K562 (cell line): ENCODE measurements around the gene SLC9A1. TPM values are rescaled to one million over a fixed set of nuclear protein-coding genes. Genes with fewer than 3 reads are reported as not detected.

ENCODE experiments used
- BHLHE40 ChIP-seq: IDR thresholded peaks from 2 replicates; pipeline ENCODE4 v1.6.1; 2011; ENCODE audit warnings: low read length, improper control_type of control experiment
- CHD4 ChIP-seq: fragments of 200-600 bp; sonication (generic); IDR thresholded peaks from 3 replicates; pipeline ENCODE4 v1.6.1; 2012; ENCODE audit warnings: low read depth, mild to moderate bottlenecking, mixed read lengths, low read length, inconsistent platforms; ENCODE audit not compliant: insufficient read depth, insufficient replicate concordance, poor library complexity, severe bottlenecking
- CREM ChIP-seq: IDR thresholded peaks from 2 replicates; pipeline ENCODE4 v1.6.1; 2014; ENCODE audit warnings: antibody characterized with exemption, low read depth
- DACH1 ChIP-seq: fragments of 450-650 bp; IDR thresholded peaks from 2 replicates; pipeline ENCODE4 v1.6.1; 2018; ENCODE audit not compliant: partially characterized antibody
- EHMT2 ChIP-seq: fragments of 450-650 bp; IDR thresholded peaks from 2 replicates; pipeline ENCODE4 v1.6.1; 2018; ENCODE audit warnings: antibody characterized with exemption
- KAT8 ChIP-seq: fragments of 450-650 bp; IDR thresholded peaks from 2 replicates; pipeline ENCODE4 v1.6.1; 2016; ENCODE audit warnings: low read depth, mild to moderate bottlenecking
- KLF6 ChIP-seq: fragments of 250-450 bp; sonication (Bioruptor Pico); IDR thresholded peaks from 2 replicates; pipeline ENCODE4 v1.4.0; 2020; ENCODE audit warnings: mild to moderate bottlenecking, moderate library complexity, borderline replicate concordance
- L3MBTL2 ChIP-seq: fragments of 450-650 bp; IDR thresholded peaks from 2 replicates; pipeline ENCODE4 v1.6.1; 2016; ENCODE audit warnings: mild to moderate bottlenecking, moderate library complexity
- NFATC3 ChIP-seq: fragments of 450-650 bp; IDR thresholded peaks from 2 replicates; pipeline ENCODE4 v1.6.1; 2017; ENCODE audit warnings: mild to moderate bottlenecking
- NFYB ChIP-seq: IDR thresholded peaks from 2 replicates; pipeline ENCODE4 v1.6.1; 2011; ENCODE audit warnings: mild to moderate bottlenecking, moderate library complexity; ENCODE audit not compliant: insufficient read length; ENCODE audit errors: extremely low read depth
- OTX1 ChIP-seq: fragments of 450-650 bp; formaldehyde crosslinking; IDR thresholded peaks from 2 replicates; pipeline ENCODE4 v1.4.0; 2022; ENCODE audit warnings: mild to moderate bottlenecking
- RUNX1 ChIP-seq: sonication (generic); IDR thresholded peaks from 2 replicates; pipeline ENCODE4 v1.6.1; 2016; ENCODE audit warnings: antibody characterized with exemption, low read depth
- THRAP3 ChIP-seq: fragments of 450-650 bp; IDR thresholded peaks from 2 replicates; pipeline ENCODE4 v1.6.1; 2016; ENCODE audit warnings: mild to moderate bottlenecking, inconsistent platforms, borderline replicate concordance
- ZNF184 ChIP-seq: sonication (generic); formaldehyde crosslinking; IDR thresholded peaks from 2 replicates; pipeline ENCODE4 v1.5.0; 2020; ENCODE audit warnings: missing genetic modification reagents
- ZNF282 ChIP-seq: sonication (generic); formaldehyde crosslinking; IDR thresholded peaks from 2 replicates; pipeline ENCODE4 v1.8.1; 2023; ENCODE audit warnings: missing genetic modification reagents
- ZNF3 ChIP-seq: fragments of 250-450 bp; sonication (Bioruptor Pico); IDR thresholded peaks from 2 replicates; pipeline ENCODE4 v1.5.0; 2021; ENCODE audit warnings: mild to moderate bottlenecking, moderate library complexity
- ZNF507 ChIP-seq: conservative IDR thresholded peaks from 2 replicates; pipeline ENCODE4 v1.6.1; 2017; ENCODE audit warnings: missing genetic modification characterization, missing compliant biosample characterization
- ZNF695 ChIP-seq: fragments of 450-650 bp; formaldehyde crosslinking; IDR thresholded peaks from 2 replicates; pipeline ENCODE4 v1.4.0; 2020; ENCODE audit warnings: mild to moderate bottlenecking, moderate library complexity
- polyA plus RNA-seq, 8 experiments: library from polyadenylated mRNA; depleted of rRNA in 4 of 8; stranded (reverse) in 5 of 8; unstranded in 3 of 8; fragments of >200 nt; fragmentation: Nextera tagmentation in 2 of 8; fragmentation: Illumina TruSeq in 1 of 8; extraction: Ambion mirVana in 2 of 8; extraction: Trizol in 1 of 8; gene quantifications; 2 replicates each; pipeline versions ENCODE4 v1.2.1 to v1.2.3, GENCODE V29; 2011 to 2014; ENCODE audit warnings: inconsistent platforms in 1 of 8, missing spikeins in 1 of 8
- total RNA-seq, 7 experiments: library from RNA; depleted of rRNA in 6 of 7; stranded (reverse); fragments of >200 nt in 6 of 7; fragmentation: Illumina TruSeq in 2 of 7; extraction: Trizol in 2 of 7; gene quantifications; 2 replicates each; pipeline versions ENCODE4 v1.2.1 to v1.2.3, GENCODE V29; 2011 to 2021; ENCODE audit warnings: low replicate concordance in 1 of 7
- TF ChIP-seq, protein P1 (sequence below): sonication (generic); formaldehyde crosslinking; IDR thresholded peaks from 2 replicates; pipeline ENCODE4 v1.9.0; 2022; ENCODE audit warnings: mild to moderate bottlenecking, missing genetic modification reagents
- TF ChIP-seq, protein P2 (sequence below): fragments of 450-650 bp; formaldehyde crosslinking; IDR thresholded peaks from 2 replicates; pipeline ENCODE4 v1.4.0; 2020; ENCODE audit warnings: mild to moderate bottlenecking, moderate library complexity
- TF ChIP-seq, protein P3 (sequence below): fragments of 450-650 bp; IDR thresholded peaks from 2 replicates; pipeline ENCODE4 v1.6.1; 2016; ENCODE audit warnings: borderline replicate concordance
- TF ChIP-seq, protein P4 (sequence below): sonication (generic); formaldehyde crosslinking; IDR thresholded peaks from 2 replicates; pipeline ENCODE4 v1.8.1; 2023; ENCODE audit warnings: missing genetic modification reagents, mild to moderate bottlenecking, borderline replicate concordance

The SLC9A1 gene
- total and polyA plus RNA-seq, 9 of the 15 experiments (the other 6 are each of a cell fraction or from before 2014, with no cell fraction given), result 0.59 to 14.4 (median 2.0) TPM

DNA sequence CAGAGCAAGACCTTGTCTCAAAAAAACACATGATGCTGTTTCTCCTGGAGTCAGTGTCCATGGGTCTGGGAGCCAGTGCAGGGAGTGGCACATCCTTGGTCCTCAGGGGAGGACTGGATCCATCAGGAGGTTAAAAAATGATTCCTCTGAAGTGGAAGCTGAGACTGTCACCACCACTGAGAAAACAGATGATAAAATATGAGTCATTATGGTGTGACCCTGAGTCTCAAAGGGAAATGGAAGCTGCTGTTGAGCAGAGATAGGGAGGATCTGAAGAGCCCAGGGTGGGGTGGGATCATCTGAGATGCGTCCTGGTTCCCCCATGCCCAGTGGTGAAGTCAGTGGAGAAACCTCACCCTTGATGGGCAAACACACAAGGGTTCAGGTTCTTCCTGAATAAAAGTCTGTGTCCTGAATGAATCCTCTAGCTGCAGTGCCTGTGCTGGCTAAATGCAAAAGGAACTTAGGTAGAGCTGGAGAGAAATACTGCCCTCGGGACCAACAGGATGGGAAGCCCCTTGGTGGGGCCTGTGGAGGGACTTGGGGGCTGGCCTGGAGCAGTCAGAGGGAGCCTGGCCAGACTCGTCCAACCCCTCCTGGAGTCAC, 80.6 kb downstream of the SLC9A1 start (continued):
- no peak for TF ChIP-seq OTX1 (CRISPR knock-in tag)
- no peak for TF ChIP-seq ZNF184 (CRISPR knock-in tag)
- TF ChIP-seq CREM, result peak; percentile 78
- peak; percentile 66; the same call in 1 of the 2 replicates for TF ChIP-seq BHLHE40
- TF ChIP-seq RUNX1, result no peak
- TF ChIP-seq L3MBTL2, result 0 out of 2 replicates have a peak, but pooled peaks have one; percentile 37
- peak; percentile 67; the same call in 1 of the 2 replicates for TF ChIP-seq NFATC3
- TF ChIP-seq ZNF507, result no peak
- no peak for TF ChIP-seq CHD4
- TF ChIP-seq NFYB, result no peak
- TF ChIP-seq THRAP3, result no peak
- TF ChIP-seq, protein P1, sequence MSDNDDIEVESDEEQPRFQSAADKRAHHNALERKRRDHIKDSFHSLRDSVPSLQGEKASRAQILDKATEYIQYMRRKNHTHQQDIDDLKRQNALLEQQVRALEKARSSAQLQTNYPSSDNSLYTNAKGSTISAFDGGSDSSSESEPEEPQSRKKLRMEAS (CRISPR knock-in tag), result 0 out of 2 replicates have a peak, but pooled peaks have one; percentile 51
- TF ChIP-seq ZNF3 (CRISPR knock-in tag), result no peak
- TF ChIP-seq, protein P2, sequence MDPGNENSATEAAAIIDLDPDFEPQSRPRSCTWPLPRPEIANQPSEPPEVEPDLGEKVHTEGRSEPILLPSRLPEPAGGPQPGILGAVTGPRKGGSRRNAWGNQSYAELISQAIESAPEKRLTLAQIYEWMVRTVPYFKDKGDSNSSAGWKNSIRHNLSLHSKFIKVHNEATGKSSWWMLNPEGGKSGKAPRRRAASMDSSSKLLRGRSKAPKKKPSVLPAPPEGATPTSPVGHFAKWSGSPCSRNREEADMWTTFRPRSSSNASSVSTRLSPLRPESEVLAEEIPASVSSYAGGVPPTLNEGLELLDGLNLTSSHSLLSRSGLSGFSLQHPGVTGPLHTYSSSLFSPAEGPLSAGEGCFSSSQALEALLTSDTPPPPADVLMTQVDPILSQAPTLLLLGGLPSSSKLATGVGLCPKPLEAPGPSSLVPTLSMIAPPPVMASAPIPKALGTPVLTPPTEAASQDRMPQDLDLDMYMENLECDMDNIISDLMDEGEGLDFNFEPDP (CRISPR knock-in tag), result no peak
- TF ChIP-seq DACH1, result no peak
- TF ChIP-seq, protein P3, sequence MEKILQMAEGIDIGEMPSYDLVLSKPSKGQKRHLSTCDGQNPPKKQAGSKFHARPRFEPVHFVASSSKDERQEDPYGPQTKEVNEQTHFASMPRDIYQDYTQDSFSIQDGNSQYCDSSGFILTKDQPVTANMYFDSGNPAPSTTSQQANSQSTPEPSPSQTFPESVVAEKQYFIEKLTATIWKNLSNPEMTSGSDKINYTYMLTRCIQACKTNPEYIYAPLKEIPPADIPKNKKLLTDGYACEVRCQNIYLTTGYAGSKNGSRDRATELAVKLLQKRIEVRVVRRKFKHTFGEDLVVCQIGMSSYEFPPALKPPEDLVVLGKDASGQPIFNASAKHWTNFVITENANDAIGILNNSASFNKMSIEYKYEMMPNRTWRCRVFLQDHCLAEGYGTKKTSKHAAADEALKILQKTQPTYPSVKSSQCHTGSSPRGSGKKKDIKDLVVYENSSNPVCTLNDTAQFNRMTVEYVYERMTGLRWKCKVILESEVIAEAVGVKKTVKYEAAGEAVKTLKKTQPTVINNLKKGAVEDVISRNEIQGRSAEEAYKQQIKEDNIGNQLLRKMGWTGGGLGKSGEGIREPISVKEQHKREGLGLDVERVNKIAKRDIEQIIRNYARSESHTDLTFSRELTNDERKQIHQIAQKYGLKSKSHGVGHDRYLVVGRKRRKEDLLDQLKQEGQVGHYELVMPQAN, result no peak
- TF ChIP-seq ZNF282 (CRISPR knock-in tag), result no peak
- no peak for TF ChIP-seq KAT8
- 0 out of 2 replicates have a peak, but pooled peaks have one; percentile 48 for TF ChIP-seq EHMT2
- no peak for TF ChIP-seq KLF6 (CRISPR knock-in tag)
- no peak for TF ChIP-seq ZNF695 (CRISPR knock-in tag)
- TF ChIP-seq, protein P4, sequence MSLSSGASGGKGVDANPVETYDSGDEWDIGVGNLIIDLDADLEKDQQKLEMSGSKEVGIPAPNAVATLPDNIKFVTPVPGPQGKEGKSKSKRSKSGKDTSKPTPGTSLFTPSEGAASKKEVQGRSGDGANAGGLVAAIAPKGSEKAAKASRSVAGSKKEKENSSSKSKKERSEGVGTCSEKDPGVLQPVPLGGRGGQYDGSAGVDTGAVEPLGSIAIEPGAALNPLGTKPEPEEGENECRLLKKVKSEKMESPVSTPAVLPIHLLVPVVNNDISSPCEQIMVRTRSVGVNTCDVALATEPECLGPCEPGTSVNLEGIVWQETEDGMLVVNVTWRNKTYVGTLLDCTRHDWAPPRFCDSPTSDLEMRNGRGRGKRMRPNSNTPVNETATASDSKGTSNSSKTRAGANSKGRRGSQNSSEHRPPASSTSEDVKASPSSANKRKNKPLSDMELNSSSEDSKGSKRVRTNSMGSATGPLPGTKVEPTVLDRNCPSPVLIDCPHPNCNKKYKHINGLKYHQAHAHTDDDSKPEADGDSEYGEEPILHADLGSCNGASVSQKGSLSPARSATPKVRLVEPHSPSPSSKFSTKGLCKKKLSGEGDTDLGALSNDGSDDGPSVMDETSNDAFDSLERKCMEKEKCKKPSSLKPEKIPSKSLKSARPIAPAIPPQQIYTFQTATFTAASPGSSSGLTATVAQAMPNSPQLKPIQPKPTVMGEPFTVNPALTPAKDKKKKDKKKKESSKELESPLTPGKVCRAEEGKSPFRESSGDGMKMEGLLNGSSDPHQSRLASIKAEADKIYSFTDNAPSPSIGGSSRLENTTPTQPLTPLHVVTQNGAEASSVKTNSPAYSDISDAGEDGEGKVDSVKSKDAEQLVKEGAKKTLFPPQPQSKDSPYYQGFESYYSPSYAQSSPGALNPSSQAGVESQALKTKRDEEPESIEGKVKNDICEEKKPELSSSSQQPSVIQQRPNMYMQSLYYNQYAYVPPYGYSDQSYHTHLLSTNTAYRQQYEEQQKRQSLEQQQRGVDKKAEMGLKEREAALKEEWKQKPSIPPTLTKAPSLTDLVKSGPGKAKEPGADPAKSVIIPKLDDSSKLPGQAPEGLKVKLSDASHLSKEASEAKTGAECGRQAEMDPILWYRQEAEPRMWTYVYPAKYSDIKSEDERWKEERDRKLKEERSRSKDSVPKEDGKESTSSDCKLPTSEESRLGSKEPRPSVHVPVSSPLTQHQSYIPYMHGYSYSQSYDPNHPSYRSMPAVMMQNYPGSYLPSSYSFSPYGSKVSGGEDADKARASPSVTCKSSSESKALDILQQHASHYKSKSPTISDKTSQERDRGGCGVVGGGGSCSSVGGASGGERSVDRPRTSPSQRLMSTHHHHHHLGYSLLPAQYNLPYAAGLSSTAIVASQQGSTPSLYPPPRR (CRISPR knock-in tag), result peak; percentile 46; the same call in 1 of the 2 replicates
